ENCODE results near the gene EXOC6B.
A peak's percentile ranks its signal among the peaks of the same experiment; 100 is the strongest.

Gene EXOC6B

DNA sequence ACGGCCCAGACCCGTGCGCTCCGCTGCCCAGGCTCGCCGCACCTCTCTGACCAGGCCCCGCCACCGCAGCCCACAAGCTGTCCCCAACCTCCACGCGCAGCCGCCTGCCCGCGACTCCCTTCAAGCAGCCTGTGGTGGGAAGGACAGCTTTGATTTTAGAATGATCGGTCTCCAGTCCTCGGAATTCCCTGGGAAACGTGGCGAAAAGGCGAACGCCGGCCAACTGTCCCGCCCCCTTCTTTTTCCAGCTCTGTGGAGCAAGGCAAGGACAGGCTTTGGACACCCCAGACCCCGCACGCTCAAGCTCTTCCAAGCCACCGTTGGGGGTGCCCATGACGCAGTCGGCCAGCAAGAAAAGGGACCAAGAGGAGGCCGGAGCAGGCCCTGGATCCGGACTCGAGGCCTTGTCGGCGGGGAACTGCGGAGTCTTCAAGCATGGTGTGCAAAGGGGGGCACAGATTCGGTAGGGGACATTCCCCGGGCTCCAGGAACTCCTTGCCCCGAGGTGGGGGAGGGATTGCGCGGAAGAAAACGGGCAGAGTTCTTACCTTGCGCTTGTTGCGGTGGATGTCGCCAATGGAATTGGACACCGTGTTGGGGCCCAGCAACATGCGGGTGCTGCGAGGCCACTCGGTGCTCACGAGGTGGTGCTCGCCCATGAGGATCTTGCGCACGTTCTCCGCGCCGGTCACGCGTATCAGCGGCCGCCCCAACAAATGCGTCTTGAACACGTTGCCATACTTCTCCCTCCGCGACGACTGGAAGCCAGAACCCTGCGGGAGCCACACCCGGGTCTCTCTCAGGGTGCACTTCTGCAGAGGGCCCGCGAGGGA lies 682.2 kb downstream of the EXOC6B start:
- ATAC-seq, result no peak; the same call in 2 of the 3 replicates
- no peak for TF ChIP-seq OSR1 (CRISPR knock-in tag; IDR thresholded peaks at IDR 0.05)
- TF ChIP-seq, protein P1, sequence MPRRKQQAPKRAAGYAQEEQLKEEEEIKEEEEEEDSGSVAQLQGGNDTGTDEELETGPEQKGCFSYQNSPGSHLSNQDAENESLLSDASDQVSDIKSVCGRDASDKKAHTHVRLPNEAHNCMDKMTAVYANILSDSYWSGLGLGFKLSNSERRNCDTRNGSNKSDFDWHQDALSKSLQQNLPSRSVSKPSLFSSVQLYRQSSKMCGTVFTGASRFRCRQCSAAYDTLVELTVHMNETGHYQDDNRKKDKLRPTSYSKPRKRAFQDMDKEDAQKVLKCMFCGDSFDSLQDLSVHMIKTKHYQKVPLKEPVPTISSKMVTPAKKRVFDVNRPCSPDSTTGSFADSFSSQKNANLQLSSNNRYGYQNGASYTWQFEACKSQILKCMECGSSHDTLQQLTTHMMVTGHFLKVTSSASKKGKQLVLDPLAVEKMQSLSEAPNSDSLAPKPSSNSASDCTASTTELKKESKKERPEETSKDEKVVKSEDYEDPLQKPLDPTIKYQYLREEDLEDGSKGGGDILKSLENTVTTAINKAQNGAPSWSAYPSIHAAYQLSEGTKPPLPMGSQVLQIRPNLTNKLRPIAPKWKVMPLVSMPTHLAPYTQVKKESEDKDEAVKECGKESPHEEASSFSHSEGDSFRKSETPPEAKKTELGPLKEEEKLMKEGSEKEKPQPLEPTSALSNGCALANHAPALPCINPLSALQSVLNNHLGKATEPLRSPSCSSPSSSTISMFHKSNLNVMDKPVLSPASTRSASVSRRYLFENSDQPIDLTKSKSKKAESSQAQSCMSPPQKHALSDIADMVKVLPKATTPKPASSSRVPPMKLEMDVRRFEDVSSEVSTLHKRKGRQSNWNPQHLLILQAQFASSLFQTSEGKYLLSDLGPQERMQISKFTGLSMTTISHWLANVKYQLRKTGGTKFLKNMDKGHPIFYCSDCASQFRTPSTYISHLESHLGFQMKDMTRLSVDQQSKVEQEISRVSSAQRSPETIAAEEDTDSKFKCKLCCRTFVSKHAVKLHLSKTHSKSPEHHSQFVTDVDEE (CRISPR knock-in tag; IDR thresholded peaks at IDR 0.05), result no peak
- no peak for TF ChIP-seq PATZ1 (CRISPR knock-in tag; IDR thresholded peaks at IDR 0.05; ENCODE audit: borderline replicate concordance)

DNA sequence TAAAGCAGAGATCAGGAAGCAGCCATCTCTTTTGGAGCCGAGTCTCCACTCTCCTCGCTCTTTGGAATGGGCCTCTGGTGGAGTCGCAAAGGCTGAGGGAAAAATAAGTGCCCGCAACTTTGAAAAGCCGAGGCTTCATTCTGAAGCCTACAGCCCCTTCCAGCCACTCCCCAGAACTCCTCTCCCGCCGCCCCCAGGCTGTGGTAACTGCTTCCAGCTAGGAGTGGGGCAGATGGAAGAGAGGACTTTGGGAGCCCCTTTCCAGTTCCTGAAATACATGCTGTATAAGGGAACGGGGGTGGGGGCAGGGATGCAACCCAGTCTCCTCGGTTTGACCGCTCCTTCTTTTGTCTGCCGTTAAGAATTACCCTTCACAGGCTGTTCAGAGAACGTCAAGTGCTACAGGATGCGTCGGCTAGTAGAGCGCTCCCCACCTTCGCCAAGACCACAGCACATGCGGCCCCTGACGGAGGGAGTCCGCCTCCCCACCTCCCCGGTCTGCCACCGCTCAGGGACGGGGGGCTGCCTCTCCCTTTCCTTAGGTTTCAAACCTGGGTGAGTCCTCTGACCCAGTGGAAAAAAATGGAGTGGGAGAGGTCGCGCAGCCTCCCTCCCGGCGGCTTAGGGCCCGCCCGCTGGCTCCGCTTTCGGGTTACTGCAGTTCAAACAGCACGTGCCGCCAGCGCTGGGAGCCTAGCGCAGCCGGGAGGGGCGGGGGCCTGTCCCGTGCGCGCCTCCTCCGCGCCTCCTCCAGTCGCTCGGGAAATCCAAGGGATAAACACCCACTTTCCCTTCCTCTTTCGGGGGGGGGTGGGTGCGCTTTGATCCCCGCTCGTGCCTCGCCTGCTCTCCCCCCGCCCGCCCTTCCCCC lies 683.0 kb downstream of the EXOC6B start:
- ATAC-seq, result 0 out of 3 replicates have a peak, but pooled peaks have one; percentile 12
- TF ChIP-seq ZC3H10 (CRISPR knock-in tag; IDR thresholded peaks at IDR 0.05), result no peak
- peak; percentile 2; the same call in 1 of the 2 replicates for TF ChIP-seq ZFP30 (CRISPR knock-in tag; IDR thresholded peaks at IDR 0.05)

DNA sequence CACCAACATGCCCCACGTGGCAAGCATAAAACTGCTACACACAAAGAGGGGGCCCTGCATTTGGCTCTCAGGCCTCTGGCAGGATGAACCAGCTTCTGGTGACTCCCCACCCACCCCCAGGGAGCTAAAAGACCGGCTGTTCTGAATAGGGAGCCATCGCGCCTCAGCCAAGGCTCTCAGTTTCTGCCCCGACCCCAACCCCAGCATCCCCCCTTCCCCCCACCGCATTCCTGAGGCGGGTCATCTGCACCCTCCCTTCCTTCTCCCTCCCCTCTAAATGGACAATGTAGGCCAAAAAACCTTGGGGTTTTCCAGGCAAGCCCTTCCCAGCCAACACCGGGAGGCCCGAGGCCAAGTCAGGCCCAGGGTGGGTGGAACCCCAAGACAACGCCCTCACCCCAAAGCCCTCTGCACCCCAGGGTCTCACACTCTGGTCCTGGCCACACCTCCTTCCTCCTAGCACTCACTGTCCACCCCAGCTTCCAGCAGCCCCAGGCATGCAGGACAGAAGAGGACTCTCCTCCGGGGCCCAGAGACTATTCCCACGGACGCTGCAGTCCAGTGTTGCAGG lies 683.9 kb downstream of the EXOC6B start:
- TF ChIP-seq ISL1 (CRISPR knock-in tag; IDR thresholded peaks at IDR 0.05) (no peak), BACH2 (CRISPR knock-in tag; IDR thresholded peaks at IDR 0.05; ENCODE audit: borderline replicate concordance) (no peak), PPARA (CRISPR knock-in tag; IDR thresholded peaks at IDR 0.05; ENCODE audit: borderline replicate concordance) (no peak), RARB (CRISPR knock-in tag; IDR thresholded peaks at IDR 0.05) (no peak), ZNF70 (CRISPR knock-in tag; IDR thresholded peaks at IDR 0.05) (no peak), GLIS3 (CRISPR knock-in tag; IDR thresholded peaks at IDR 0.05) (no peak), ZFP30 (CRISPR knock-in tag; IDR thresholded peaks at IDR 0.05) (no peak), POU6F1 (CRISPR knock-in tag; IDR thresholded peaks at IDR 0.05; ENCODE audit: borderline replicate concordance, low read depth) (no peak), TCF4 (CRISPR knock-in tag; IDR thresholded peaks at IDR 0.05; ENCODE audit: borderline replicate concordance) (no peak), CSDC2 (CRISPR knock-in tag; IDR thresholded peaks at IDR 0.05) (no peak), ARNTL (CRISPR knock-in tag; IDR thresholded peaks at IDR 0.05; ENCODE audit: borderline replicate concordance, low read depth) (no peak), ZNF8 (CRISPR knock-in tag; IDR thresholded peaks at IDR 0.05) (no peak), ZFP3 (CRISPR knock-in tag; IDR thresholded peaks at IDR 0.05) (no peak), PATZ1 (CRISPR knock-in tag; IDR thresholded peaks at IDR 0.05; ENCODE audit: borderline replicate concordance) (no peak), SNAI2 (CRISPR knock-in tag; IDR thresholded peaks at IDR 0.05) (no peak), ESRRG (CRISPR knock-in tag; IDR thresholded peaks at IDR 0.05) (no peak)
- TF ChIP-seq, protein P2, sequence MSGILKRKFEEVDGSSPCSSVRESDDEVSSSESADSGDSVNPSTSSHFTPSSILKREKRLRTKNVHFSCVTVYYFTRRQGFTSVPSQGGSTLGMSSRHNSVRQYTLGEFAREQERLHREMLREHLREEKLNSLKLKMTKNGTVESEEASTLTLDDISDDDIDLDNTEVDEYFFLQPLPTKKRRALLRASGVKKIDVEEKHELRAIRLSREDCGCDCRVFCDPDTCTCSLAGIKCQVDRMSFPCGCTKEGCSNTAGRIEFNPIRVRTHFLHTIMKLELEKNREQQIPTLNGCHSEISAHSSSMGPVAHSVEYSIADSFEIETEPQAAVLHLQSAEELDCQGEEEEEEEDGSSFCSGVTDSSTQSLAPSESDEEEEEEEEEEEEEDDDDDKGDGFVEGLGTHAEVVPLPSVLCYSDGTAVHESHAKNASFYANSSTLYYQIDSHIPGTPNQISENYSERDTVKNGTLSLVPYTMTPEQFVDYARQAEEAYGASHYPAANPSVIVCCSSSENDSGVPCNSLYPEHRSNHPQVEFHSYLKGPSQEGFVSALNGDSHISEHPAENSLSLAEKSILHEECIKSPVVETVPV (CRISPR knock-in tag; IDR thresholded peaks at IDR 0.05), result no peak
- TF ChIP-seq, protein P1 (CRISPR knock-in tag; IDR thresholded peaks at IDR 0.05), result no peak
- ATAC-seq, result no peak

Measured in SK-N-SH treated with all-trans-retinoic acid at 6 μM for 48 hours (cell line).